DND-41 (cell line): ENCODE results near the gene DNHD1.

ENCODE experiments used
- CTCF ChIP-seq: IDR thresholded peaks from 2 replicates; pipeline ENCODE4 v1.5.1; 2012; ENCODE audit warnings: borderline replicate concordance, low read length, moderate library complexity, mild to moderate bottlenecking; ENCODE audit not compliant: poor library complexity, severe bottlenecking; ENCODE audit errors: extremely low read depth
- EZH2 ChIP-seq: IDR thresholded peaks from 3 replicates; pipeline ENCODE4 v1.6.1; 2012; ENCODE audit warnings: borderline replicate concordance, low read depth, mild to moderate bottlenecking, moderate library complexity, low read length, inconsistent platforms; ENCODE audit not compliant: severe bottlenecking

GRCh38 chr11:6598555-6598954, 101.5 kb downstream of the DNHD1 start:
- TF ChIP-seq CTCF: no peak
- no peak for TF ChIP-seq EZH2
